Stimulated activated CD4-positive, alpha-beta T cell treated with anti-CD3 and anti-CD28 coated beads, Interleukin-1b, Interleukin-23, amount 100 ng/mL, for 4 hours (primary cell): ENCODE data around the gene SAE1.
A peak's percentile ranks its signal among the peaks of the same experiment; 100 is the strongest.

ENCODE experiments used
- DNase-seq, 2 donors: peaks; one replicate each; pipeline ENCODE4 v3.0.0-alpha.2; 2020; ENCODE audit warnings: low read depth in 2 of 2

Gene SAE1

GRCh38 chr19:47106821-47107201 is 23.8 kb upstream of the SAE1 start:
- DNase-seq: no peak

- DNase-seq: no peak
Measured at GRCh38 chr19:47107202-47107952, 23.3 kb upstream of the SAE1 start.

- DNase-seq: no peak
Measured at GRCh38 chr19:47107953-47108746, 22.5 kb upstream of the SAE1 start.

GRCh38 chr19:47109177-47109540 is 21.5 kb upstream of the SAE1 start:
- no peak for DNase-seq

- DNase-seq: peak in 1 of 2 donors; percentile 27
Measured at GRCh38 chr19:47109541-47110375, 20.9 kb upstream of the SAE1 start.

GRCh38 chr19:47110521-47111005 is 20.1 kb upstream of the SAE1 start:
- DNase-seq: peak; percentile 42 to 49

- peak in 1 of 2 donors; percentile 41 for DNase-seq
Measured at GRCh38 chr19:47111006-47111621, 19.5 kb upstream of the SAE1 start.

- no peak for DNase-seq
Measured at GRCh38 chr19:47111682-47112165, 18.9 kb upstream of the SAE1 start.

GRCh38 chr19:47112166-47112996 is 18.3 kb upstream of the SAE1 start:
- peak; percentile 82 to 87 for DNase-seq

- DNase-seq: peak; percentile 96 to 98
Measured at GRCh38 chr19:47112997-47113849, 17.4 kb upstream of the SAE1 start, which contains the start of gene ZC3H4. Gene ZC3H4 (minus strand): TSS chr19:47113776. CDS start chr19:47112584, 1,192 bp downstream.

- DNase-seq: no peak
Measured at GRCh38 chr19:47113850-47114651, 16.6 kb upstream of the SAE1 start.

GRCh38 chr19:47120470-47121067 is 10.1 kb upstream of the SAE1 start:
- no peak for DNase-seq

GRCh38 chr19:47122359-47123335 is 8.0 kb upstream of the SAE1 start:
- no peak for DNase-seq

- DNase-seq: no peak
Measured at GRCh38 chr19:47123406-47123805, 7.2 kb upstream of the SAE1 start.

GRCh38 chr19:47124937-47125668 is 5.5 kb upstream of the SAE1 start:
- no peak for DNase-seq

- no peak for DNase-seq
Measured at GRCh38 chr19:47125669-47125938, 5.0 kb upstream of the SAE1 start.

- DNase-seq: no peak
Measured at GRCh38 chr19:47129579-47129978, 1.1 kb upstream of the SAE1 start.
